Osteoblast (primary cell): ENCODE data around the gene ADORA2A. TPM values are rescaled to one million over a fixed set of nuclear protein-coding genes. Genes with fewer than 3 reads are reported as not detected.
A peak's percentile ranks its signal among the peaks of the same experiment; 100 is the strongest.

Source experiments
- DNase-seq: peaks from one replicate; pipeline ENCODE4 v3.0.0; 2011; ENCODE audit warnings: low spot score, mixed read lengths; ENCODE audit not compliant: insufficient read length; ENCODE audit errors: missing footprints
- H2AFZ ChIP-seq: 2 replicates; pipeline ENCODE4 v1.6.0; 2011; ENCODE audit warnings: mild to moderate bottlenecking, low read length
- H3K27ac ChIP-seq: 2 replicates; pipeline ENCODE4 v1.5.1; 2011; ENCODE audit warnings: mild to moderate bottlenecking, low read depth, low read length, moderate library complexity
- H3K27me3 ChIP-seq: 2 replicates; pipeline ENCODE4 v1.6.0; 2012; ENCODE audit warnings: mild to moderate bottlenecking, control low read depth, inconsistent platforms, low read length, moderate library complexity; ENCODE audit not compliant: insufficient read depth
- H3K36me3 ChIP-seq: 2 replicates; pipeline ENCODE4 v1.5.1; 2011; ENCODE audit warnings: mild to moderate bottlenecking, low read length, control low read depth, moderate library complexity; ENCODE audit not compliant: insufficient read depth
- H3K4me1 ChIP-seq: 2 replicates; pipeline ENCODE4 v1.5.1; 2011; ENCODE audit warnings: mild to moderate bottlenecking, low read length, control low read depth, moderate library complexity; ENCODE audit not compliant: insufficient read depth
- H3K4me2 ChIP-seq: 2 replicates; pipeline ENCODE4 v1.6.0; 2011; ENCODE audit warnings: mild to moderate bottlenecking, low read length; ENCODE audit not compliant: insufficient read depth
- H3K4me3 ChIP-seq: fragments of 200-600 bp; sonication (generic); 3 replicates; pipeline ENCODE4 v1.5.1; 2012; ENCODE audit warnings: mild to moderate bottlenecking, low read length, inconsistent platforms; ENCODE audit not compliant: insufficient read depth
- H3K79me2 ChIP-seq: 2 replicates; pipeline ENCODE4 v1.6.0; 2012; ENCODE audit warnings: mild to moderate bottlenecking, low read length, control low read depth, inconsistent platforms; ENCODE audit not compliant: insufficient read depth
- H3K9me3 ChIP-seq: 2 replicates; pipeline ENCODE4 v1.5.1; 2011; ENCODE audit warnings: low read depth, low read length, control low read depth
- H4K20me1 ChIP-seq: 2 replicates; pipeline ENCODE4 v1.6.0; 2012; ENCODE audit warnings: mild to moderate bottlenecking, low read length, control low read depth; ENCODE audit not compliant: insufficient read depth
- CTCF ChIP-seq: IDR thresholded peaks from 2 replicates; pipeline ENCODE4 v1.5.1; 2011; ENCODE audit warnings: mild to moderate bottlenecking, low read depth, low read length, moderate library complexity; ENCODE audit errors: extremely low read depth
- total RNA-seq: library from RNA; depleted of rRNA; stranded (reverse); fragments of >200 nt; gene quantifications from 2 replicates; pipeline ENCODE4 v1.2.3, GENCODE V29; 2012

ADORA2A gene
- total RNA-seq, 1 donor = 0.72 TPM

DNA sequence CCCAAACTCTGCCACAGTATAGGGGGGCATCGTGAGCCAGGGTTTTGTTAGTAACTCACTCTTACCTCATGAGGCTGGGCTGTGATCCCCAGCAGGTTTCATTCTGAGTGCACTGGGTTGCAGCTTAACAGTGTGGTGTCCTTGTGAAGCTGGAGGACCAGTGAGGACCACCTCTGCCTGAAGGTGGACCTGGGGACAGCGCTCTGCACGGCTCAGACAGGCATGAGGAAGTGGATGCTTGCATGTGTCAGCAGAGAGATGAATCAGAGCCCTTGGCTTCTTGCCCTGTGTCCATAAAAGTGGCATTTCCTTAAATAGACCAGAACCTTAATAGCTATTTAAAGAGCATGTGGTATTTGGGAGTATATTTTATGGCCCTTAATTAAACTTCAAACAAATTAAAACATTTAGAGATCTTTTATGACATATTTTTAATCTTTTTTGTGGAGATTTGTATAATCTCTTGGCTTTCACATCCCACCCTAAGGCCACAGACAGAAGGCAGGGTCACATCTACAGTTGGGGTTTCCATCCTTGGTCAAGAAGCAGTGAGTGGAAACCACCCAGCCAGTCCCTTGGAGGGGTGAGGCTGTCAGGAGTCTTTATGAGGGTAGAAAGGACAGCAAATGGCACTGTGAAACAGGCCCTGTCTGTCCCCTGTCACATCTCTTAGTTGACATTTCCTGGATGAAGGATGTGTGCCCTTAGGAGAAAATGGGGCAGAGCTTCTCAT, 24.8 kb upstream of the ADORA2A start:
- DNase-seq = peak; percentile 98
- Histone ChIP-seq H3K4me2 (peak overlapping the region; percentile 61), H3K4me3 (no peak overlapping the region), H4K20me1 (peaks cover 17% of the 10 kb centered on the region), H2AFZ (no peak overlapping the region), H3K4me1 (peaks cover 26% of the 10 kb centered on the region), H3K9me3 (no peaks in the 10 kb centered on the region), H3K27me3 (no peaks in the 10 kb centered on the region), H3K79me2 (peaks cover 19% of the 10 kb centered on the region), H3K36me3 (peaks cover 26% of the 10 kb centered on the region), H3K27ac (peak overlapping the region; percentile 70)
- no peak for TF ChIP-seq CTCF

DNA sequence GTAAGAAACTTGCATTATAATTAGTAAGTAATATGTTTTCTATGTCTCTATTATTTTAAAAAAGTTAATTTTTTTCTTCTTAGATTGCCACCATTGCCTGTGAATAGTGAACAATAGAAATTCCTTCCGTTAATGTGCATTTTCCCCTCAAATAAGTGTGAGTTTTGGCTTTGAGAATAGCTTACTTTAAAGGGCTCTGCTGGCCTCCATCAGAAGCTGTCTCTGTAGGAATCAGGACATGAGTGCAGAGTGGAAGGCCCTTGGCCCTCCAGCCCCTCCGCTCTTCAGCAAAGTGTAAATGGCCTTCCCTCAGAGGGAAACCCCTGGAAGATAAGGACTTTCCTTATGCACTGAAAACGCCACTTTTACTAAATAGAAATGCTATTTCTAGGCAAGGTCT, 24.1 kb upstream of the ADORA2A start:
- Histone ChIP-seq H4K20me1 (peaks cover 23% of the 10 kb centered on the region), H3K27ac (no peak overlapping the region), H3K27me3 (no peaks in the 10 kb centered on the region), H3K4me1 (peaks cover 26% of the 10 kb centered on the region), H3K4me2 (no peak overlapping the region), H3K36me3 (peaks cover 27% of the 10 kb centered on the region), H3K9me3 (no peaks in the 10 kb centered on the region), H3K4me3 (no peak overlapping the region), H2AFZ (no peak overlapping the region), H3K79me2 (peaks cover 26% of the 10 kb centered on the region)
- peak; percentile 8 for DNase-seq
- no peak for TF ChIP-seq CTCF

DNA sequence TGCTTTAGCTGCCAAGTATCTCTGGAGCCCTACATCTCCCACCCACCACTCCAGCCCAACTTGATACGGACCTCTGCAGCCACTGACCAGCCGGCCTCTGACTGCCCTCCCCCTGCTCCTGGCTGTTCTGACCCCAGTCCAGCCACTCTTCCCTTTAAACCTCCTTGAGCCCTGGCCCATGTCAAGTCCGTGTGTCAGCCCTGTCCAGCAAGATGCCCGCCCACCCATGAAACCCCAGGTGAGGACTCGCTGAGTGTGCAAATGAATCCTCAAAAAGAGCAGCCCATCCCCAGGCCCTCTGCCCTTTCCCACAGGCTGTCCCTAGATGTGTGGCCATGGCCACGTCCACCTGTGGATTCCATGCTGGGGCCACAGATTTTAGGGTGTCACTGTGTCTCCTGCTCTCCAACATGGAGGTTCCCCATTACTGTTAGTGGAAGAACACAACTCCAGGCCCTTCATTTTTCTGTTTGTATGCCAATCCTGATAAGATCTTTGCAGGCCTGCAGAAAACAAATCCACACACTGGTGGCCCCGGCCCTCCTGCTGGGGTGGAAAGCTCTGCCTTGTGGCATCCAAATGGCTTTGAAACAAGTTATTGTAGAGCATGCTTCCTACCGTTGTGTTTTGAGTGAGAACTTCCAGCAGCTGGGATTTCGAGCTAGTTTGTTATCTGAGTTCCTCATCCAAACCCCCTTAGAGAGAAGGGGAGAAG, 22.7 kb upstream of the ADORA2A start:
- H3K4me2 ChIP-seq = no peak overlapping the region
- DNase-seq = peak; percentile 9
- peaks cover 24% of the 10 kb centered on the region for H3K36me3 ChIP-seq
- no peak overlapping the region for H3K27ac ChIP-seq
- H4K20me1 ChIP-seq = peaks cover 33% of the 10 kb centered on the region
- H3K4me1 ChIP-seq = peaks cover 26% of the 10 kb centered on the region
- peaks cover 30% of the 10 kb centered on the region for H3K79me2 ChIP-seq
- no peaks in the 10 kb centered on the region for H3K27me3 ChIP-seq
- no peak for TF ChIP-seq CTCF
- no peaks in the 10 kb centered on the region for H3K9me3 ChIP-seq
- no peak overlapping the region for H2AFZ ChIP-seq
- no peak overlapping the region for H3K4me3 ChIP-seq

GRCh38 chr22:24405631-24406321, 21.6 kb upstream of the ADORA2A start:
- no peaks in the 10 kb centered on the region for H3K9me3 ChIP-seq
- H2AFZ ChIP-seq = no peak overlapping the region
- DNase-seq = peak; percentile 38
- peaks cover 24% of the 10 kb centered on the region for H3K36me3 ChIP-seq
- H3K4me2 ChIP-seq = no peak overlapping the region
- H3K79me2 ChIP-seq = peaks cover 36% of the 10 kb centered on the region
- no peak for TF ChIP-seq CTCF
- H4K20me1 ChIP-seq = peaks cover 43% of the 10 kb centered on the region
- peaks cover 15% of the 10 kb centered on the region for H3K4me1 ChIP-seq
- no peaks in the 10 kb centered on the region for H3K27me3 ChIP-seq
- no peak overlapping the region for H3K4me3 ChIP-seq
- H3K27ac ChIP-seq = no peak overlapping the region
